ENCODE measurements around the gene ITPR1. TPM values are rescaled to one million over a fixed set of nuclear protein-coding genes. Genes with fewer than 3 reads are reported as not detected.

ITPR1 gene
- total RNA-seq, 1 experiment from 2014 or later = 11.3 TPM

GRCh38 chr3:4846543-4846942, 353.4 kb downstream of the ITPR1 start:
- Histone ChIP-seq H3K9me3 (ENCODE audit: insufficient read depth, low read depth) (no peaks in the 10 kb centered on the region), H2AFZ (no peak overlapping the region), H4K20me1 (ENCODE audit: insufficient read depth) (no peaks in the 10 kb centered on the region), H3K36me3 (ENCODE audit: low read depth) (no peaks in the 10 kb centered on the region), H3K4me1 (replicated peaks; ENCODE audit: insufficient read depth) (peaks cover 10% of the 10 kb centered on the region), H3F3A (ENCODE audit: insufficient read depth, low read depth) (no peaks in the 10 kb centered on the region), H3K27me3 (ENCODE audit: insufficient read depth, low read depth) (no peaks in the 10 kb centered on the region), H3K9me2 (ENCODE audit: insufficient read depth) (no peaks in the 10 kb centered on the region), H3K27ac (no peak overlapping the region), H3K4me3 (no peak overlapping the region), H3K4me2 (no peak overlapping the region), H3K79me2 (ENCODE audit: low read depth) (no peaks in the 10 kb centered on the region)
- intact Hi-C loops (cut with micrococcal nuclease; ENCODE audit: unreplicated experiment) = no loop called here
- BruUV-seq (replicated peaks) = no TSS peak
- ChIA-PET CTCF (no interaction called here), POLR2A (ENCODE audit: unreplicated experiment) (no interaction called here)
- TF ChIP-seq CTCF (conservative IDR thresholded peaks at IDR 0.05) (no peak), EZH2 (IDR thresholded peaks at IDR 0.05; ENCODE audit: low read depth) (no peak)
- no peak for DNase-seq

GRCh38 chr3:4848176-4848825, 355.2 kb downstream of the ITPR1 start:
- Histone ChIP-seq H3K9me2 (ENCODE audit: insufficient read depth) (no peaks in the 10 kb centered on the region; the same call in 1 of the 2 replicates), H3K4me3 (no peak overlapping the region), H4K20me1 (ENCODE audit: insufficient read depth) (no peaks in the 10 kb centered on the region), H3K4me2 (no peak overlapping the region), H3F3A (ENCODE audit: insufficient read depth, low read depth) (no peaks in the 10 kb centered on the region; the same call in 1 of the 2 replicates), H3K9me3 (ENCODE audit: insufficient read depth, low read depth) (no peaks in the 10 kb centered on the region), H3K36me3 (ENCODE audit: low read depth) (no peaks in the 10 kb centered on the region), H3K27ac (no peak overlapping the region), H3K79me2 (ENCODE audit: low read depth) (no peaks in the 10 kb centered on the region), H3K4me1 (replicated peaks; ENCODE audit: insufficient read depth) (peaks cover 5% of the 10 kb centered on the region), H3K27me3 (ENCODE audit: insufficient read depth, low read depth) (no peaks in the 10 kb centered on the region), H2AFZ (no peak overlapping the region)
- intact Hi-C loops (cut with micrococcal nuclease; ENCODE audit: unreplicated experiment) = no loop called here
- ChIA-PET CTCF (no interaction called here), POLR2A (ENCODE audit: unreplicated experiment) (no interaction called here)
- DNase-seq = no peak
- no TSS peak for BruUV-seq (replicated peaks)
- TF ChIP-seq EZH2 (IDR thresholded peaks at IDR 0.05; ENCODE audit: low read depth) (no peak), CTCF (conservative IDR thresholded peaks at IDR 0.05) (no peak)

GRCh38 chr3:4849136-4849535, 356.0 kb downstream of the ITPR1 start:
- intact Hi-C loops (cut with micrococcal nuclease; ENCODE audit: unreplicated experiment) = no loop called here
- Histone ChIP-seq H4K20me1 (ENCODE audit: insufficient read depth) (no peaks in the 10 kb centered on the region), H3K27me3 (ENCODE audit: insufficient read depth, low read depth) (no peaks in the 10 kb centered on the region), H3K9me3 (ENCODE audit: insufficient read depth, low read depth) (no peaks in the 10 kb centered on the region), H3K4me3 (no peak overlapping the region), H3K79me2 (ENCODE audit: low read depth) (no peaks in the 10 kb centered on the region), H2AFZ (no peak overlapping the region), H3K4me2 (no peak overlapping the region), H3F3A (ENCODE audit: insufficient read depth, low read depth) (no peaks in the 10 kb centered on the region; the same call in 1 of the 2 replicates), H3K27ac (no peak overlapping the region), H3K36me3 (ENCODE audit: low read depth) (no peaks in the 10 kb centered on the region), H3K4me1 (replicated peaks; ENCODE audit: insufficient read depth) (peaks cover 13% of the 10 kb centered on the region), H3K9me2 (ENCODE audit: insufficient read depth) (no peaks in the 10 kb centered on the region; the same call in 1 of the 2 replicates)
- no peak for TF ChIP-seq CTCF (conservative IDR thresholded peaks at IDR 0.05)
- no peak for TF ChIP-seq EZH2 (IDR thresholded peaks at IDR 0.05; ENCODE audit: low read depth)
- no TSS peak for BruUV-seq (replicated peaks)
- no peak for DNase-seq
- CTCF ChIA-PET = no interaction called here
- POLR2A ChIA-PET (ENCODE audit: unreplicated experiment) = no interaction called here

All from PC-9 (cell line).